Heart left ventricle (tissue), 16 donors: ENCODE measurements around the gene ATXN2L. TPM values are rescaled to one million over a fixed set of nuclear protein-coding genes. Genes with fewer than 3 reads are reported as not detected.

Source experiments
- ATAC-seq, 4 donors: fragments of 200-7000 bp; cut with Tn5 transposase; one replicate each; pipeline ENCODE4 v1.9.1; 2020 to 2022; ENCODE audit warnings: moderate library complexity in 4 of 4, mild to moderate bottlenecking in 3 of 4, moderate number of reproducible peaks in 1 of 4
- DNase-seq, 5 donors: peaks; one replicate each; pipeline ENCODE4 v3.0.0-alpha.2; 2020
- H3K27ac ChIP-seq, 12 donors: fragments of 200-600 bp; sonication (generic) in 4 of 12; one replicate each; pipeline versions ENCODE4 v1.5.0 to v1.8.0; 2016 to 2022; ENCODE audit warnings: mild to moderate bottlenecking in 2 of 12
- H3K27me3 ChIP-seq, 9 donors: fragments of 200-600 bp; sonication (generic) in 2 of 9; one replicate each; pipeline versions ENCODE4 v1.5.1 to v1.8.0; 2016 to 2022; ENCODE audit warnings: mild to moderate bottlenecking in 3 of 9
- H3K36me3 ChIP-seq, 9 donors: fragments of 200-600 bp; sonication (generic) in 2 of 9; one replicate each; pipeline versions ENCODE4 v1.5.0 to v1.8.0; 2018 to 2022; ENCODE audit warnings: mild to moderate bottlenecking in 2 of 9
- H3K4me1 ChIP-seq, 12 donors: fragments of 200-600 bp; sonication (generic) in 4 of 12; one replicate each; pipeline versions ENCODE4 v1.5.0 to v1.8.0; 2016 to 2022; ENCODE audit warnings: mild to moderate bottlenecking in 3 of 12
- H3K4me3 ChIP-seq, 12 donors: fragments of 200-600 bp; sonication (generic) in 4 of 12; one replicate each; pipeline versions ENCODE4 v1.5.0 to v1.8.0; 2017 to 2022; ENCODE audit warnings: mild to moderate bottlenecking in 9 of 12, moderate library complexity in 4 of 12
- H3K9me3 ChIP-seq, 12 donors: fragments of 200-600 bp; sonication (generic) in 4 of 12; one replicate each; pipeline versions ENCODE4 v1.5.0 to v1.8.0; 2016 to 2022; ENCODE audit warnings: mild to moderate bottlenecking in 1 of 12
- POLR2A ChIP-seq, 2 donors: fragments of 450-650 bp; IDR thresholded peaks; one replicate each; pipeline ENCODE4 v1.6.1; 2017; ENCODE audit warnings: antibody characterized with exemption in 2 of 2, mild to moderate bottlenecking in 2 of 2, moderate library complexity in 2 of 2
- WGBS, 4 donors: extraction: QIAGEN DNeasy Blood & Tissue Kit in 2 of 4; methylation state at CpG; one replicate each; pipeline versions ENCODE4 v1.1.5 to v1.1.7; 2013 to 2018; 5-methylcytosine and 5-hydroxymethylcytosine counted together
- intact Hi-C, 10 donors: fragments of 100-400 bp; cut with DNase I; formaldehyde crosslinking; loops; one replicate each; pipeline versions ENCODE4 v1.11.1 to v1.14.2; 2022
- polyA plus RNA-seq, 2 donors: library from polyadenylated mRNA; stranded (reverse); fragments of 200-250 nt; gene quantifications; one replicate each; pipeline ENCODE4 v1.2.3, GENCODE V29; 2013
- total RNA-seq, 9 donors: library from RNA; depleted of rRNA in 2 of 9; stranded (reverse); fragments of >200 nt in 2 of 9; fragmentation: NEBNext Ultra II Directional in 3 of 9; extraction: Animal tissue kit (Norgen Biotek cat#: 25700) in 3 of 9; gene quantifications; one replicate each; pipeline versions ENCODE4 v1.1.0 to v1.2.4, GENCODE V29; 2016 to 2023
- TF ChIP-seq, protein P1 (sequence below), 12 donors: fragments of 200-600 bp; sonication (generic) in 4 of 12; IDR thresholded peaks; one replicate each; pipeline versions ENCODE4 v1.5.0 to v1.8.0; 2018 to 2022; ENCODE audit warnings: antibody characterized with exemption in 12 of 12, mild to moderate bottlenecking in 5 of 12
- donor health status: ischemic (EF 13 %, LVEDD 7.1; RV severe dilation, severe dysfunction).
- donor health status: healthy with polysubstance abuse.
- donor health status: DM: no; HTN: yes; CAD: no.
- donor health status: DM: no; HTN: no; CAD: no.
- donor health status: ischemic (EF 25% LVEDD 6.9; RV normal size, moderate dysfunction).
- donor health status: ischemic (EF 25% LVEDD 5.7; RV mildly dilated, moderate dysfunction).
- donor health status: healthy.
- donor health status: DM: yes; HTN: yes; CAD: no.
- donor health status: ischemic (EF 35%, LVEDD 5.7; RV mildly dilated, moderate dysfunction).
- donor health status: nonischemic (EF 11% LVEDD 7.7; RV severe dilation, severe dysfunction).
- donor health status: DM: yes; HTN: yes; CAD: no.
- donor health status: PGD.
- donor health status: ischemic (EF 29% LVEDD 5.4; RV normal size, mild dysfunction).
- donor health status: nonischemic (EF 23%, LVEDD 6.1; RV moderate dilation, normal function).

Gene ATXN2L
- total and polyA plus RNA-seq, 11 donors, result 33.7 to 73.9 (median 44.8) TPM

DNA sequence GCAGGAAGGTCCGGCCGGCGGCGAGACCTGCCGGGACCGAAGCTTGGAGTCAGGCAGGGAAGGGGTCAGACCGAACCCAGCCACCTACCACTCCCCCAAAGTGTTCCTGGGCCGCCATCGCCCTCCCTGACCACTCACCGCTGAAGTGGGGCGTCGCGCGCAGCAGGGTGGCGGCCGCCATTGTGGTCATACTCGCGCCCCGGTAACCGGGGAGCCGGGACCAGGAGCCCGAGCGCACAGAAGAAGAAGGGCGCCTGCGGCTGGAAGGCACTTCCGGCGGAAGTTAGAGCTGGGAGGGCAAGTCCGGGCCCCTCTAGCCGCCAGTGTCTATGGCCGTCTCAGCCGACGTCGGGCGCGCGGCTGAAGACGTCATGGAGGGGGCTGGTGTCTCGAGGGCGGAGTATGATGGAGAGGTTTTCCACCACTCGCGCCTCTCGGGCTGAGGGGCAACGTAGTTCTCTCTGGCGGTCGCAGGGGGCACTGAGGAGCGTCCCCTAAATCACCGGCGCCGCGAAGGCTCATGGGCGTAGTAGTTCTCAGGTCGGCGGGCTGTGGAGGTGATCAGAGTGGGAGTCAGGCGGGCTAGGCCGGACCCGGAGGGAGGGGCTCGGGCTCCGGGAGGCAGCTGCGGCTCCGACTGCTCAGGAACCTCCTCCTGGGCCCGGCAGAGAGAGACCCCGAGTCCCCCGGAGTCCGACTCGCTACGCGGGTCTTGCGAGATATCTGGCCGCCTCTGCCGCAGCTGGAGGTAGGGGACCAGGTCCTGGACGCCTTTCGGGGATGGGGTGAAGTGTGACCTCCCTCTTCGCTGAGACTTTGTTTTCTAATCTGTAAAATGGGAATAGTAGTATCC, 23.5 kb downstream of the ATXN2L start, which contains the start of gene TUFM:
Gene TUFM, minus strand, starts transcription at position 269 of the 853 bp plus-strand sequence. Its CDS starts 79 bp downstream, at position 190.
- 0 to 1% (median 1%) methylated on average over 36 to 73 of the region's 73 CpGs for WGBS, 4 donors
- TF ChIP-seq POLR2A (IDR thresholded peaks at IDR 0.05), result peak in 1 of 2 donors; percentile 76
- TF ChIP-seq, protein P1, sequence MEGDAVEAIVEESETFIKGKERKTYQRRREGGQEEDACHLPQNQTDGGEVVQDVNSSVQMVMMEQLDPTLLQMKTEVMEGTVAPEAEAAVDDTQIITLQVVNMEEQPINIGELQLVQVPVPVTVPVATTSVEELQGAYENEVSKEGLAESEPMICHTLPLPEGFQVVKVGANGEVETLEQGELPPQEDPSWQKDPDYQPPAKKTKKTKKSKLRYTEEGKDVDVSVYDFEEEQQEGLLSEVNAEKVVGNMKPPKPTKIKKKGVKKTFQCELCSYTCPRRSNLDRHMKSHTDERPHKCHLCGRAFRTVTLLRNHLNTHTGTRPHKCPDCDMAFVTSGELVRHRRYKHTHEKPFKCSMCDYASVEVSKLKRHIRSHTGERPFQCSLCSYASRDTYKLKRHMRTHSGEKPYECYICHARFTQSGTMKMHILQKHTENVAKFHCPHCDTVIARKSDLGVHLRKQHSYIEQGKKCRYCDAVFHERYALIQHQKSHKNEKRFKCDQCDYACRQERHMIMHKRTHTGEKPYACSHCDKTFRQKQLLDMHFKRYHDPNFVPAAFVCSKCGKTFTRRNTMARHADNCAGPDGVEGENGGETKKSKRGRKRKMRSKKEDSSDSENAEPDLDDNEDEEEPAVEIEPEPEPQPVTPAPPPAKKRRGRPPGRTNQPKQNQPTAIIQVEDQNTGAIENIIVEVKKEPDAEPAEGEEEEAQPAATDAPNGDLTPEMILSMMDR (IDR thresholded peaks at IDR 0.05), result peak; percentile 57 to 92 (median 69)
- no peaks in the 10 kb centered on the region for H3K9me3 ChIP-seq
- peak within 1 kb of the TSS; percentile 73 to 96 (median 90) for H3K27ac ChIP-seq
- intact Hi-C loops, result loop anchor here in 9 of 10 donors (1.0 to 5.0 kb wide), 11 partner anchors 14 to 128 kb away; partner anchors contain the start of genes SH2B1 (in 6 of the 9), ATXN2L (in 3 of the 9), NFATC2IP (in 1 of the 9) and RABEP2 (in 1 of the 9)
- H3K4me3 ChIP-seq, result peak within 1 kb of the TSS; percentile 63 to 100 (median 85)
- peak; percentile 97 to 99 (median 98) for ATAC-seq
- H3K36me3 ChIP-seq, result peaks cover 0 to 38% (median 36%) of the 10 kb centered on the region in 9 donors
- H3K27me3 ChIP-seq, result no peaks in the 10 kb centered on the region
- peak; percentile 99 for DNase-seq
- peaks cover 0 to 25% (median 18%) of the 10 kb centered on the region in 12 donors for H3K4me1 ChIP-seq

DNA sequence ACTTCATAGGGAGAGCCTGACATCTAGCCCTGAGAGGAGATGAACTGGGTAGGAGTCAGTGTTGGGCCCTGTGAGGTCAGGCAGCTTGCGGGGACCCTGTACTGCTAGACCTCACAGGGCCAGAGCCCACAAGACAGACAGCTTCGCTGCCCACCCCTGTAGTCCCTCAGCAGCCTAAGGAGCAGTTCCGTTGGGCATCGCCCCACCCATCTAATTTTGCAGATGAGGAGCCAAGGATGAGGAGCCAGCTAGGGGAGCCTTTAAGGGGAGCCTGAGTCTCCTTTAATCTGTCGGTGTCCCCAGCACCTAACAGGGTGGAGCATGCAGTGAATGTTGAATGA, 24.1 kb downstream of the ATXN2L start:
- ATAC-seq (peak; percentile 8 to 21 (median 14)), DNase-seq (no peak)
- intact Hi-C loops, result loop anchor here in 9 of 10 donors (1.0 to 5.0 kb wide), 11 partner anchors 14 to 127 kb away; partner anchors contain the start of genes SH2B1 (in 6 of the 9), ATXN2L (in 3 of the 9), NFATC2IP (in 1 of the 9) and RABEP2 (in 1 of the 9)
- TF ChIP-seq, protein P1 (IDR thresholded peaks at IDR 0.05), result no peak
- TF ChIP-seq POLR2A (IDR thresholded peaks at IDR 0.05), result no peak
- H3K4me1 ChIP-seq, result peaks cover 0 to 25% (median 18%) of the 10 kb centered on the region in 12 donors
- 7 to 21% (median 14%) methylated on average over 4 to 5 of the region's 5 CpGs for WGBS, 4 donors
- H3K27me3 ChIP-seq, result no peaks in the 10 kb centered on the region
- H3K27ac ChIP-seq, result peak overlapping the region; percentile 73 to 96 (median 90)
- H3K4me3 ChIP-seq, result peak overlapping the region; percentile 63 to 100 (median 85)
- peaks cover 0 to 32% (median 30%) of the 10 kb centered on the region in 9 donors for H3K36me3 ChIP-seq
- no peaks in the 10 kb centered on the region for H3K9me3 ChIP-seq

DNA sequence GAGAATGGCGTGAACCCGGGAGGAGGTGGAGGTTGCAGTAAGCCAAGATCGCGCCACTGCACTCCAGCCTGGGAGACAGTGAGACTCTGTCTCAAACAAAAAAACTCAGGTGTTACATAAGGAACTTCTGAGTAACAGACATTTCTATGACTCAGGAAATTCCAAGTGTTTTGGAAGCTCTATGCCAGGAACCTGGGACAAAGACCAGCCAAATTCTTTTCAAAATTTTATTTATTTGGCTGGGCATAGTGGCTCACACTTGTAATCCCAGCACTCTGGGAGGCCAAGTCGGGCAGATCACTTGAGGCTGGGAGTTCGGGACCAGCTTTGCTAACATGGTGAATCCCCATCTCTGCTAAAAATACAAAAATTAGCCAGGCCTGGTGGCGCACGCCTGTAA, 35.6 kb downstream of the ATXN2L start:
- Histone ChIP-seq H3K9me3 (no peaks in the 10 kb centered on the region), H3K36me3 (no peaks in the 10 kb centered on the region), H3K4me1 (peaks cover 0 to 11% (median 5%) of the 10 kb centered on the region in 12 donors), H3K4me3 (no peak overlapping the region), H3K27me3 (no peaks in the 10 kb centered on the region), H3K27ac (peak overlapping the region in 1 of 12 donors; percentile 4)
- 92 to 95% (median 94%) methylated on average over 8 of the region's 8 CpGs for WGBS, 4 donors
- TF ChIP-seq POLR2A (IDR thresholded peaks at IDR 0.05), result no peak
- TF ChIP-seq, protein P1 (IDR thresholded peaks at IDR 0.05), result no peak
- DNase-seq (no peak), ATAC-seq (no peak)
- intact Hi-C loops, result no loop called here

DNA sequence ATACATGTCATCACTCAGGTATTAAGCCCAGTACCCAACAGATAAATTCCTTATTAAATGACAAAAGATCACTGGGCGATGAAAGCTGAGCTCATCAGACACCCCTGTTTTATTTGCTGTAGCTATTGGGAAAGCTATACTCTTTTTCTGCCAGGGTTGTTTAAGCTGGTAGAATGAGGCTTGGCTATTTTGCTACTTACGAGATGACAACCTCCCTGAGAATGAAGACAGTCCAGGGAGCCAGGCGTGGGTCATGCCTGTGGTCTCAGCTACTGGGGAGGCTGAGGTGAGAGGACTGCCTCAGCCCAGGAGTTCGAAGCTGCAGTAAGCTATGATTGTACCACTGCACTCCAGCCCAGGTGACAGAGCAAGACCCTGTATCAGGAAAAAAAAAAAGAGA, 36.5 kb downstream of the ATXN2L start:
- TF ChIP-seq POLR2A (IDR thresholded peaks at IDR 0.05), result no peak
- TF ChIP-seq, protein P1 (IDR thresholded peaks at IDR 0.05), result no peak
- no peak overlapping the region for H3K4me3 ChIP-seq
- ATAC-seq (no peak), DNase-seq (no peak)
- H3K27me3 ChIP-seq, result no peaks in the 10 kb centered on the region
- H3K36me3 ChIP-seq, result no peaks in the 10 kb centered on the region
- no peak overlapping the region for H3K27ac ChIP-seq
- peaks cover 0 to 12% (median 7%) of the 10 kb centered on the region in 12 donors for H3K4me1 ChIP-seq
- intact Hi-C loops, result no loop called here
- H3K9me3 ChIP-seq, result no peaks in the 10 kb centered on the region
- WGBS, 4 donors, result 73 to 89% (median 76%) methylated on average over 4 of the region's 4 CpGs
